Subcutaneous adipose tissue (tissue), 4 donors: ENCODE results near the gene FIGLA. TPM values are rescaled to one million over a fixed set of nuclear protein-coding genes. Genes with fewer than 3 reads are reported as not detected.

Source experiments
- CTCF ChIP-seq: fragments of 450-650 bp; IDR thresholded peaks from one replicate; pipeline ENCODE4 v1.5.1; 2016; ENCODE audit warnings: low read depth, mild to moderate bottlenecking, control low read depth, antibody characterized with exemption, moderate library complexity
- total RNA-seq, 4 donors: library from RNA; depleted of rRNA; stranded (reverse); fragments of >200 nt; gene quantifications; one replicate each; pipeline ENCODE4 v1.1.0, GENCODE V29; 2016

The FIGLA gene
- total RNA-seq, 4 donors from 2014 or later, result not detected

- TF ChIP-seq CTCF, result no peak
Observed at GRCh38 chr2:70832386-70832785, 41.9 kb upstream of the FIGLA start.

GRCh38 chr2:70831861-70832260 is 41.4 kb upstream of the FIGLA start:
- TF ChIP-seq CTCF, result no peak

GRCh38 chr2:70830366-70830765 is 39.9 kb upstream of the FIGLA start:
- TF ChIP-seq CTCF, result no peak

GRCh38 chr2:70829916-70830315 is 39.5 kb upstream of the FIGLA start:
- TF ChIP-seq CTCF, result no peak

GRCh38 chr2:70828914-70829824 is 38.7 kb upstream of the FIGLA start:
- TF ChIP-seq CTCF, result no peak

GRCh38 chr2:70828115-70828514 is 37.7 kb upstream of the FIGLA start:
- no peak for TF ChIP-seq CTCF

GRCh38 chr2:70827388-70827787 is 36.9 kb upstream of the FIGLA start:
- no peak for TF ChIP-seq CTCF
